Natural killer cell (primary cell): ENCODE results near the gene DTNB. TPM values are rescaled to one million over a fixed set of nuclear protein-coding genes. Genes with fewer than 3 reads are reported as not detected.

Experiments
- ATAC-seq, 3 donors: fragments of 150-1000 bp in 2 of 3; fragments of 200-7000 bp in 1 of 3; cut with Tn5 transposase; 1 replicate in 1 of 3; 2 replicates in 2 of 3; pipeline ENCODE4 v1.10.0; 2021; ENCODE audit warnings: mild to moderate bottlenecking in 2 of 3, moderate library complexity in 2 of 3
- DNase-seq, 2 donors: peaks; one replicate each; pipeline versions ENCODE4 v3.0.0 to v3.0.0-alpha.2; 2013 to 2021; ENCODE audit warnings: mixed read lengths in 1 of 2
- H3K27ac ChIP-seq: one replicate; pipeline ENCODE4 v1.5.1; 2013; ENCODE audit warnings: mild to moderate bottlenecking, low read length
- H3K27me3 ChIP-seq: one replicate; pipeline ENCODE4 v1.6.1; 2013; ENCODE audit warnings: low read length; ENCODE audit not compliant: control insufficient read depth, insufficient read depth
- H3K36me3 ChIP-seq: one replicate; pipeline ENCODE4 v1.6.1; 2013; ENCODE audit warnings: low read length; ENCODE audit not compliant: control insufficient read depth, insufficient read depth
- H3K4me1 ChIP-seq: one replicate; pipeline ENCODE4 v1.6.1; 2013; ENCODE audit warnings: low read length; ENCODE audit not compliant: control insufficient read depth, insufficient read depth
- H3K4me3 ChIP-seq: one replicate; pipeline ENCODE4 v1.5.1; 2013; ENCODE audit warnings: low read length
- H3K9me3 ChIP-seq: one replicate; pipeline ENCODE4 v1.6.1; 2013; ENCODE audit warnings: low read length; ENCODE audit not compliant: control insufficient read depth, insufficient read depth
- H3K27ac Mint-ChIP-seq, 2 donors: one replicate each; pipeline ENCODE4 v1.8.0; 2022; ENCODE audit warnings: mild to moderate bottlenecking in 2 of 2, mixed read lengths in 2 of 2, moderate library complexity in 1 of 2
- H3K27me3 Mint-ChIP-seq, 2 donors: one replicate each; pipeline ENCODE4 v1.8.0; 2022; ENCODE audit warnings: low read depth in 2 of 2, mixed read lengths in 2 of 2
- H3K36me3 Mint-ChIP-seq: one replicate; pipeline ENCODE4 v1.8.0; 2022; ENCODE audit warnings: mixed read lengths
- H3K4me1 Mint-ChIP-seq, 2 donors: one replicate each; pipeline ENCODE4 v1.8.0; 2022; ENCODE audit warnings: mixed read lengths in 2 of 2
- H3K4me3 Mint-ChIP-seq: one replicate; pipeline ENCODE4 v1.8.0; 2022; ENCODE audit warnings: mild to moderate bottlenecking, moderate library complexity, mixed read lengths
- H3K9me3 Mint-ChIP-seq, 2 donors: one replicate each; pipeline ENCODE4 v1.8.0; 2022; ENCODE audit warnings: mixed read lengths in 2 of 2
- WGBS: methylation state at CpG from one replicate; pipeline ENCODE4 v1.1.7; 2013; ENCODE audit warnings: missing lambda C conversion rate; ENCODE audit not compliant: insufficient coverage; 5-methylcytosine and 5-hydroxymethylcytosine counted together
- intact Hi-C: fragments of 100-400 bp; cut with micrococcal nuclease; formaldehyde crosslinking; loops from one replicate; pipeline ENCODE4 v1.14.2; 2022
- total RNA-seq, 4 donors: library from RNA; stranded (reverse); fragments of 120-200 nt in 1 of 4; gene quantifications; one replicate each; pipeline versions ENCODE4 v1.2.3 to v1.2.4, GENCODE V29; 2013 to 2022
- TF ChIP-seq, protein P1 (sequence below): fragments of 200-600 bp; IDR thresholded peaks from one replicate; pipeline ENCODE4 v1.8.0; 2022; ENCODE audit warnings: antibody characterized with exemption

DTNB gene
- total RNA-seq, 3 donors from 2014 or later (not counting 1 experiment from before 2014, with no cell fraction given) = 20.8 to 33.7 (median 23.6) TPM

DNA sequence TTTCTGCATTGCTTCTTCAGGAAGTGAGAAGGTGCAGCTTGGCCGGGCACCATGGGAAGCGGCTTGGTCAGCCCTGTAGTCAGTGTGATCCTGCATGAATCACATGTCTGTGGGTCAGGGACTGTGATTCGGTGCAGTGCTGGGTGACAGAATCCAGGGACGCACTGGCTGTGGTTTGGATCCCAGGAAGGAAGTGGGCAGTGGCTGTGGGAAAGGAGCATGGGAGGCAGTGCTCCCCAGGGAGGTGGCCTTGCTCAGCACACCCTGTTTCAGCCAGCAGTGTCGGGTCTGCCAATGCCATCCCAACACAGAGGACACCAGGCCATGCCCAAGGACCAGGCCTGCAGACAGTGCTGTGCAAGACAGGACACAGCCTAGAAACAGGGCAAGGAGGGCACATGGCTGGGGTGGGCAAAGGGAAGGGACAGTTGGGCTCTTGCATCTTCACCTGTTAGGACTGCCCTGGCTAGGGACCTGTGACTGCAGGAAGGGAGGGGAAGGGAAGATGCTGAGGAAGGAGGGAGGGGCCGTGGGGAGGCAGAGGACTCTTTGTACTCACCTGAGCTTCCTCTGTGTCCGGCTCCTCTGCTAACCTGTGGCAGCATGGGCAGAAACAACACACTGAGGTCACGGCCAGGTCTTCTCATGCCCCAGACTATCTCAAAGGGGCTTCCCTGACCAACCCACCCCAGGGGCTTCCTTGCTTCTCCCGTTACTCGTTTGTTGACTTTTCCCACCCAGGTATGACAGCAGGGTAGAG lies 294.5 kb downstream of the DTNB start:
- TF ChIP-seq, protein P1, sequence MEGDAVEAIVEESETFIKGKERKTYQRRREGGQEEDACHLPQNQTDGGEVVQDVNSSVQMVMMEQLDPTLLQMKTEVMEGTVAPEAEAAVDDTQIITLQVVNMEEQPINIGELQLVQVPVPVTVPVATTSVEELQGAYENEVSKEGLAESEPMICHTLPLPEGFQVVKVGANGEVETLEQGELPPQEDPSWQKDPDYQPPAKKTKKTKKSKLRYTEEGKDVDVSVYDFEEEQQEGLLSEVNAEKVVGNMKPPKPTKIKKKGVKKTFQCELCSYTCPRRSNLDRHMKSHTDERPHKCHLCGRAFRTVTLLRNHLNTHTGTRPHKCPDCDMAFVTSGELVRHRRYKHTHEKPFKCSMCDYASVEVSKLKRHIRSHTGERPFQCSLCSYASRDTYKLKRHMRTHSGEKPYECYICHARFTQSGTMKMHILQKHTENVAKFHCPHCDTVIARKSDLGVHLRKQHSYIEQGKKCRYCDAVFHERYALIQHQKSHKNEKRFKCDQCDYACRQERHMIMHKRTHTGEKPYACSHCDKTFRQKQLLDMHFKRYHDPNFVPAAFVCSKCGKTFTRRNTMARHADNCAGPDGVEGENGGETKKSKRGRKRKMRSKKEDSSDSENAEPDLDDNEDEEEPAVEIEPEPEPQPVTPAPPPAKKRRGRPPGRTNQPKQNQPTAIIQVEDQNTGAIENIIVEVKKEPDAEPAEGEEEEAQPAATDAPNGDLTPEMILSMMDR = no peak
- DNase-seq (no peak), ATAC-seq (no peak)
- WGBS = 76% methylated on average over 10 of the region's 10 CpGs
- no peaks in the 10 kb centered on the region for H3K36me3 ChIP-seq
- H3K4me3 ChIP-seq = no peak overlapping the region
- Mint-ChIP-seq H3K9me3 (no peaks in the 10 kb centered on the region), H3K27ac (no peak overlapping the region), H3K27me3 (peaks cover 15 to 25% of the 10 kb centered on the region in 2 donors), H3K4me1 (peaks cover 23 to 46% of the 10 kb centered on the region in 2 donors), H3K4me3 (no peak overlapping the region), H3K36me3 (no peaks in the 10 kb centered on the region)
- H3K27ac ChIP-seq = no peak overlapping the region
- no peaks in the 10 kb centered on the region for H3K9me3 ChIP-seq
- peaks cover 37% of the 10 kb centered on the region for H3K4me1 ChIP-seq
- H3K27me3 ChIP-seq = no peaks in the 10 kb centered on the region
- intact Hi-C loops = no loop called here

- H3K4me1 Mint-ChIP-seq = peaks cover 23 to 46% of the 10 kb centered on the region in 2 donors
- no peaks in the 10 kb centered on the region for H3K9me3 ChIP-seq
- WGBS = 92% methylated on average over 22 of the region's 22 CpGs
These were observed 295.5 kb downstream of the DTNB start for GRCh38 chr2:25377822-25378421.

GRCh38 chr2:25376750-25377621 lies 296.4 kb downstream of the DTNB start:
- H3K27me3 ChIP-seq = no peaks in the 10 kb centered on the region
- Mint-ChIP-seq H3K9me3 (no peaks in the 10 kb centered on the region), H3K4me3 (peak overlapping the region; percentile 87), H3K4me1 (peaks cover 23 to 43% of the 10 kb centered on the region in 2 donors), H3K36me3 (no peaks in the 10 kb centered on the region), H3K27me3 (peaks cover 11 to 22% of the 10 kb centered on the region in 2 donors), H3K27ac (peak overlapping the region; percentile 93 to 94)
- H3K27ac ChIP-seq = peak overlapping the region; percentile 83
- WGBS = 13% methylated on average over 51 of the region's 52 CpGs
- DNase-seq (peak; percentile 94 to 97), ATAC-seq (peak; percentile 94 to 98 (median 96))
- H3K9me3 ChIP-seq = no peaks in the 10 kb centered on the region
- H3K4me1 ChIP-seq = peaks cover 37% of the 10 kb centered on the region
- H3K4me3 ChIP-seq = peak overlapping the region; percentile 15
- intact Hi-C loops = loop anchor here (1.0 to 2.0 kb wide), 6 partner anchors 15 to 182 kb away; no protein-coding TSS in a partner anchor
- TF ChIP-seq, protein P1 = peak; percentile 98
- no peaks in the 10 kb centered on the region for H3K36me3 ChIP-seq

More at GRCh38 chr2:25377822-25378421, 295.5 kb downstream of the DTNB start:
- Histone ChIP-seq H3K4me3 (no peak overlapping the region), H3K27ac (peak overlapping the region; percentile 83), H3K4me1 (peaks cover 37% of the 10 kb centered on the region), H3K27me3 (no peaks in the 10 kb centered on the region), H3K36me3 (no peaks in the 10 kb centered on the region)
- intact Hi-C loops = loop anchor here (1.0 to 2.0 kb wide), 6 partner anchors 16 to 181 kb away; no protein-coding TSS in a partner anchor
- Mint-ChIP-seq H3K4me3 (peak overlapping the region; percentile 87), H3K27me3 (peaks cover 15 to 25% of the 10 kb centered on the region in 2 donors), H3K27ac (peak overlapping the region; percentile 93 to 94), H3K9me3 (no peaks in the 10 kb centered on the region), H3K36me3 (no peaks in the 10 kb centered on the region)
- ATAC-seq (no peak), DNase-seq (no peak)
- TF ChIP-seq, protein P1 = no peak
